Stomach (tissue), 9 donors: ENCODE data around the gene HS6ST3. TPM values are rescaled to one million over a fixed set of nuclear protein-coding genes. Genes with fewer than 3 reads are reported as not detected.

Source experiments
- DNase-seq, 2 donors: peaks; one replicate each; pipeline versions ENCODE4 v3.0.0 to v3.0.0-alpha.2; 2013 to 2019
- H3K27ac ChIP-seq, 5 donors: fragments of 200-600 bp in 4 of 5; sonication (generic) in 4 of 5; one replicate each; pipeline ENCODE4 v1.5.1; 2013 to 2019; ENCODE audit warnings: mild to moderate bottlenecking in 1 of 5, moderate library complexity in 1 of 5
- H3K27me3 ChIP-seq, 3 donors: fragments of 200-600 bp; sonication (generic); one replicate each; pipeline ENCODE4 v1.5.1; 2017 to 2019; ENCODE audit warnings: mixed run types in 1 of 3
- H3K36me3 ChIP-seq, 4 donors: fragments of 200-600 bp; sonication (generic); 1 replicate in 3 of 4; 2 replicates in 1 of 4; pipeline ENCODE4 v1.5.1; 2016 to 2019
- H3K4me1 ChIP-seq, 4 donors: fragments of 200-600 bp; sonication (generic); one replicate each; pipeline ENCODE4 v1.5.1; 2016 to 2019
- H3K4me3 ChIP-seq, 4 donors: fragments of 200-600 bp; sonication (generic) in 3 of 4; one replicate each; pipeline ENCODE4 v1.5.1; 2016 to 2019; ENCODE audit warnings: mild to moderate bottlenecking in 1 of 4
- H3K9me3 ChIP-seq, 4 donors: fragments of 200-600 bp; sonication (generic); one replicate each; pipeline ENCODE4 v1.5.1; 2016 to 2019
- EP300 ChIP-seq: sonication (generic); formaldehyde crosslinking; IDR thresholded peaks from one replicate; pipeline ENCODE4 v1.6.1; 2017; ENCODE audit warnings: antibody characterized with exemption
- POLR2A ChIP-seq, 4 donors: fragments of 450-650 bp; IDR thresholded peaks; one replicate each; pipeline ENCODE4 v1.6.1; 2016; ENCODE audit warnings: antibody characterized with exemption in 4 of 4, control low read depth in 2 of 4, mild to moderate bottlenecking in 1 of 4, moderate library complexity in 1 of 4
- POLR2AphosphoS5 ChIP-seq, 3 donors: sonication (generic); formaldehyde crosslinking; IDR thresholded peaks; one replicate each; pipeline ENCODE4 v1.6.1; 2016; ENCODE audit warnings: antibody characterized with exemption in 3 of 3
- WGBS, 5 donors: extraction: QIAGEN DNeasy Blood & Tissue Kit in 3 of 5; methylation state at CpG; one replicate each; pipeline versions ENCODE4 v1.1.5 to v1.1.7; 2013 to 2018; 5-methylcytosine and 5-hydroxymethylcytosine counted together
- intact Hi-C: fragments of 100-400 bp; cut with DNase I; formaldehyde crosslinking; loops from one replicate; pipeline ENCODE4 v1.15.1; 2023; ENCODE audit warnings: low total_unique reads
- polyA plus RNA-seq, 3 donors: library from polyadenylated mRNA; stranded (reverse); fragments of 200-250 nt; gene quantifications; one replicate each; pipeline ENCODE4 v1.2.3, GENCODE V29; 2013
- total RNA-seq, 5 donors: library from RNA; depleted of rRNA; stranded (reverse); fragments of >200 nt; gene quantifications; one replicate each; pipeline versions ENCODE4 v1.1.0 to v1.2.3, GENCODE V29; 2014 to 2016
- TF ChIP-seq, protein P1 (sequence below), 7 experiments: fragments of 450-650 bp in 4 of 7; fragments of 200-600 bp in 3 of 7; sonication (generic) in 3 of 7; IDR thresholded peaks; one replicate each; pipeline ENCODE4 v1.5.1; 2016 to 2019; ENCODE audit warnings: antibody characterized with exemption in 7 of 7, control low read depth in 2 of 7, mild to moderate bottlenecking in 1 of 7
- donor health status: healthy with polysubstance abuse.
- donor health status: Bipolar disorder and iron deficiency.
- donor health status: healthy.

Gene HS6ST3
- total and polyA plus RNA-seq, 8 donors = 0.15 to 4.0 (median 0.75) TPM; not detected in 1

DNA sequence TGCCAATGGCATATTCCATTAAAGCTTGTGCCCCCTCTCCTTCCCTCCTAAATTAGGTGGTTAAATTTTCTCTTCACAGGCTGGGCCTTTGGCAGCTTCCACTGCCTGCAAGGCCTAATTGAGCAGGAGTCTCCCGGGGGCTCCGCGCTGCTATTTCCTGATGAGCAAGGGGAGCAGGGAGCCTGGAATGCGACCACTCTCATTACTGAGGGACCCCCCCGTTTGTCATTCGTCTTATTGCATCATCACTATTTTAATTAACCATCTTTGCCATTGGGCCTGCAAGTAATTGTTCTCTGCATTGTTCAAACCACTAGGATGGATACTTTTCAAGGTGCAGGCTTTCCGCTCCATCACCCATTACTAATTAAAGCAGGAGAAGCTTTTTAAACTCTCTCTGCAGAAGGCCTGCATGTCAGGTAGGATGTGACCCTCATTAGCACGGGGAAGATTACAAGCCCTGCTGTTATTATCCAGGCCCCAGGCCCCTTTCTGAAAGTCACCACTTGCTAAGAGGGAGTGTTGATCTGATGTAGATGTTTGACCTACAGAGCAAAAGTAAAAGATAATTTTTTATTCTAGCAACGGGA lies 762.0 kb downstream of the HS6ST3 start:
- WGBS, 5 donors = 79 to 86% (median 79%) methylated on average over 8 to 9 of the region's 9 CpGs
- no peak for DNase-seq
- TF ChIP-seq POLR2AphosphoS5 (IDR thresholded peaks at IDR 0.05) (no peak), EP300 (no peak), POLR2A (IDR thresholded peaks at IDR 0.05) (no peak)
- TF ChIP-seq, protein P1, sequence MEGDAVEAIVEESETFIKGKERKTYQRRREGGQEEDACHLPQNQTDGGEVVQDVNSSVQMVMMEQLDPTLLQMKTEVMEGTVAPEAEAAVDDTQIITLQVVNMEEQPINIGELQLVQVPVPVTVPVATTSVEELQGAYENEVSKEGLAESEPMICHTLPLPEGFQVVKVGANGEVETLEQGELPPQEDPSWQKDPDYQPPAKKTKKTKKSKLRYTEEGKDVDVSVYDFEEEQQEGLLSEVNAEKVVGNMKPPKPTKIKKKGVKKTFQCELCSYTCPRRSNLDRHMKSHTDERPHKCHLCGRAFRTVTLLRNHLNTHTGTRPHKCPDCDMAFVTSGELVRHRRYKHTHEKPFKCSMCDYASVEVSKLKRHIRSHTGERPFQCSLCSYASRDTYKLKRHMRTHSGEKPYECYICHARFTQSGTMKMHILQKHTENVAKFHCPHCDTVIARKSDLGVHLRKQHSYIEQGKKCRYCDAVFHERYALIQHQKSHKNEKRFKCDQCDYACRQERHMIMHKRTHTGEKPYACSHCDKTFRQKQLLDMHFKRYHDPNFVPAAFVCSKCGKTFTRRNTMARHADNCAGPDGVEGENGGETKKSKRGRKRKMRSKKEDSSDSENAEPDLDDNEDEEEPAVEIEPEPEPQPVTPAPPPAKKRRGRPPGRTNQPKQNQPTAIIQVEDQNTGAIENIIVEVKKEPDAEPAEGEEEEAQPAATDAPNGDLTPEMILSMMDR (IDR thresholded peaks at IDR 0.05) = no peak
- Histone ChIP-seq H3K27me3 (no peaks in the 10 kb centered on the region), H3K4me1 (peaks cover 0 to 7% (median 2%) of the 10 kb centered on the region in 4 donors), H3K4me3 (no peak overlapping the region), H3K27ac (no peak overlapping the region), H3K9me3 (peaks cover 0 to 8% (median 4%) of the 10 kb centered on the region in 4 donors), H3K36me3 (no peaks in the 10 kb centered on the region)
- intact Hi-C loops = no loop called here

DNA sequence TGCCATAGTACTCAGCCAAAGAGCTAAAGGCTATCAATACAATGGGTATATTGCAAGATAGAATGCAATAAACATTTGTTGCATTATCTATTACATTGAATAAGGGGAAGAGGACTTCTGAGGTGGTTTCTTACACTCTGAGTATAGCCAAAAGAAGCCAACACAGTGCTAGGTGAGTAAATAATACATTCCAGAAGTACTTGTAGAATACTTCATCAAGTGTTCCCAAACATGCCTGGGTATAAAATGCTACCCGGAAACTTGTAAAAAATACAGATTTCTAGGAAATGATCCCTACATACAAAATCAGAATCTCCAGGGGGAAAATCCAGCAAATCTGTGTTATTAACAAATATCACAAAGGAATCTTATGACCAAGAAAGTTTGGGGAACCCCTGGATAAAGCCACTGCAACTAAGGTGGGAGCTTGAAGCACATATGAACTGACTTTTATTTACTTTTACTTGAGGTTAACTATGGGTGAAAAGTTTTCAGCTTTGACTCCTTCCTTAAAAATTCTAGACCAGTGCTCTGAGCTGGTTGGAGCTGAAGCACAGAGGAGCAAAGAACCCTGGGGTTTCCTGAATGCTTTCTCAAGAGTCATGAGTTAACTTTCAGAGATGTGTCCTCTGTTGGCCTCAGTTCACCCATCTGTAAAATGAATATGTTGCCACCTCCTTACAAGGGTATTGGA lies 768.4 kb downstream of the HS6ST3 start:
- H3K36me3 ChIP-seq = no peaks in the 10 kb centered on the region
- peaks cover 0 to 5% (median 2%) of the 10 kb centered on the region in 4 donors for H3K9me3 ChIP-seq
- H3K4me1 ChIP-seq = no peaks in the 10 kb centered on the region
- H3K27me3 ChIP-seq = no peaks in the 10 kb centered on the region
- no peak for DNase-seq
- H3K27ac ChIP-seq = no peak overlapping the region
- intact Hi-C loops = no loop called here
- WGBS, 5 donors = 88 to 100% (median 97%) methylated on average over 1 of the region's 1 CpG
- no peak overlapping the region for H3K4me3 ChIP-seq
- no peak for TF ChIP-seq POLR2A (IDR thresholded peaks at IDR 0.05)

DNA sequence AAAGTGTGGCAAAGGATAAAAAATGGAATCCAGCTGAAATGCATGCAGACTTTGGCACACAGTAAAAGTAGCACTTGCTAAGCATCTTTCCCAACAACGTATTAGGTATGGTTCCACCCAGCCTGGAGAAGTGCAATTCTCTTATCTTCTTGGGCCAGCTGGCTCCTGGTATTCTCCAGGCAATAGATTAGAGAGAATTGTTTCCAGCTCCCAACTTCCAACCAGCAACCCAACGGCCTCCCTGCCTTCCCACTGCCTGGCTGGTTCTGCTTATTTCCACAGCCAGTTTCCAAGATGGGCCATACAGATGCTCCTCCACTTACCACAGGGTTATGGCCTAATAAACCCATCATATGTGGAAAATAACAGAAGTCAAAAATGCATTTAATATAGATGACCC lies 771.0 kb downstream of the HS6ST3 start:
- Histone ChIP-seq H3K36me3 (no peaks in the 10 kb centered on the region), H3K4me1 (no peaks in the 10 kb centered on the region), H3K9me3 (peaks cover 0 to 4% (median 0%) of the 10 kb centered on the region in 4 donors), H3K4me3 (no peak overlapping the region), H3K27me3 (no peaks in the 10 kb centered on the region), H3K27ac (no peak overlapping the region)
- WGBS, 5 donors = 49 to 68% (median 56%) methylated on average over 2 of the region's 2 CpGs
- no peak for DNase-seq
- TF ChIP-seq, protein P1 (IDR thresholded peaks at IDR 0.05) = no peak
- TF ChIP-seq POLR2AphosphoS5 (IDR thresholded peaks at IDR 0.05) (no peak), EP300 (no peak), POLR2A (IDR thresholded peaks at IDR 0.05) (no peak)
- intact Hi-C loops = no loop called here

DNA sequence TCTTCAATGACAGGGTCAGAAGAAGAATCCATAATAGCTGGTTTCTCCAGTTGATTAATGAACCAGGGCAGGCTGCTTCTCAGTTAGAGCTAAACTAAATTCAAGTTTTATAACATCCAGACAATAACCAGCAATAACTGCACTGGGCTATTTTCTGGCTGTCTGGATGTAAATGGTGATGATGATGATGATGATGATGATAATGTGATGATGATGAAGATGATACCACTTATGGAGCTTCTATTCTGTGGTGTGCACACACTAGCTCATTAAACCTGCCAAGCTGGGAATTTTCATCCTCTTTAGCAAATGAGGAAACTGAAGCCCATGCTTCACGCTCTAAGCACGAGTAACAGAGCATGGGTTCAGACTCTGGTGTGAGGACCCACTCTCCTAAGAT lies 772.2 kb downstream of the HS6ST3 start:
- Histone ChIP-seq H3K27ac (no peak overlapping the region), H3K9me3 (peaks cover 0 to 4% (median 0%) of the 10 kb centered on the region in 4 donors), H3K36me3 (no peaks in the 10 kb centered on the region), H3K4me3 (no peak overlapping the region), H3K4me1 (no peaks in the 10 kb centered on the region), H3K27me3 (no peaks in the 10 kb centered on the region)
- DNase-seq = no peak
- 91 to 100% (median 94%) methylated on average over 2 of the region's 2 CpGs for WGBS, 5 donors
- intact Hi-C loops = no loop called here
- no peak for TF ChIP-seq EP300
- TF ChIP-seq, protein P1 (IDR thresholded peaks at IDR 0.05) = no peak
- TF ChIP-seq POLR2A (IDR thresholded peaks at IDR 0.05) = no peak
- no peak for TF ChIP-seq POLR2AphosphoS5 (IDR thresholded peaks at IDR 0.05)

DNA sequence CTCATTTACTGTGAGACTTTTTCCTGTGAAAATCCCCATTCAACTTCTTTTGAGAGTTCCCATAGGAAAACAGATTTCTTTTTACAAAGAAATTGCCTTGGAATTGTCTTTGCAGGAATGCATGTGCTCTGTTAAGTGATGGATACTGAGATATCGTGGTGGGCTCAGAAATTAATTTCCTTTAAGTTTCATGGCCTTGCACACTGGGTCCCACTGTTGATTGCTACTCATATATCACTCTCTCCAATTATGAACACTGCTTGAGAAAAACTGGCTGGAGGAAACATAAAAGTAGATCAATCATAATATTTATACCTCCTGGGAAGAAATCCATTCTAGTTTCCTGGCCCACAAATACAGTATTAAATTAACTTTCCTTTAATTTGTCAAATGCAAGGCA lies 773.1 kb downstream of the HS6ST3 start:
- DNase-seq = no peak
- 67 to 79% (median 73%) methylated on average over 1 of the region's 1 CpG for WGBS, 5 donors
- H3K9me3 ChIP-seq = peaks cover 0 to 4% (median 0%) of the 10 kb centered on the region in 4 donors
- H3K27me3 ChIP-seq = no peaks in the 10 kb centered on the region
- H3K4me1 ChIP-seq = no peaks in the 10 kb centered on the region
- H3K27ac ChIP-seq = no peak overlapping the region
- H3K36me3 ChIP-seq = no peaks in the 10 kb centered on the region
- TF ChIP-seq POLR2AphosphoS5 (IDR thresholded peaks at IDR 0.05) (no peak), EP300 (no peak), POLR2A (IDR thresholded peaks at IDR 0.05) (no peak)
- TF ChIP-seq, protein P1 (IDR thresholded peaks at IDR 0.05) = no peak
- H3K4me3 ChIP-seq = no peak overlapping the region
- intact Hi-C loops = no loop called here
